ENCODE results near the gene ABCG1. TPM values are rescaled to one million over a fixed set of nuclear protein-coding genes. Genes with fewer than 3 reads are reported as not detected.
A peak's percentile ranks its signal among the peaks of the same experiment; 100 is the strongest.

The ABCG1 gene
- total RNA-seq, 2 donors from 2014 or later = 11.8 to 12.4 TPM

DNA sequence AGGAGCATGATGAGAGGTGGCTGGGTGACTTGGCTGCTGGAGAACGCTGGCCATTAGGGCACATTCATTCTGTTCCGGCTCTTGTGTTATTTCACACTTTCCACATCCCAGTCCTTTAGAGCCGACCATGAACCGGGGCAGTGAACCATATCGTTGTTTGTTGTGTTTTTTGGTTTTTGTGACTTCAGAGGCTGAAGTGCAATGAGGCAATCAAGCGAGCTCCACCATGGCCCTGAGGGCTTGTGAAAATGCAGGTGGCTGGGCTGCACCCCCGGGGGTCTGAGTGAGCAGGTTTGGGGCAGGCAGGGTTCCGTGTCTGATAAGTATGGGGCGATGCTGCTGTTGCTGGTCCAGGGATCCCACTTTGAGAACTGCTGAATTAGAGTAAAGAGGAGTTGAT is 23.7 kb downstream of the ABCG1 start:
- peak; percentile 48 for DNase-seq (ENCODE audit: low spot score)
- intact Hi-C loops (cut with DNase I) = no loop called here

DNA sequence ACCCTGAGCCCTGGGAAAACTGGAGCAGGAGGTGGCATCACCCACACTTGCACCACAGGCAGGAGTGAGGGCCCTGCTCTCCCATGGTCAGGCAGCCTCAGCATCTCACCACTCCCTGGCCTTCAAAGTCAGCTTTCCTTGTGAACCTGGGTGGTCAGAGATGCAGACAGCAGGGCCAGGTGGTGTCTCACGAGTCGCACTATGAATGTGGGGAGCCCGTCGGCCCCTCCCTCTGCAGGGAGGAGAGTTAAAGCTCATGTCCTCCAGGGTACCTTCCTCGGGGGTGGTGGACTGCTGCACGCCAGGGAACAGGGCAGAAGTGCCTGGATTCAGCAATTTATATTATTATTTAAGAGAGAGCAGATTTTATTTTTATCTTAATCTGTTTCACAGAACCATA is 24.1 kb downstream of the ABCG1 start:
- intact Hi-C loops (cut with DNase I) = no loop called here
- DNase-seq (ENCODE audit: low spot score) = no peak

GRCh38 chr21:42245331-42246193 is 26.6 kb downstream of the ABCG1 start:
- intact Hi-C loops (cut with DNase I) = no loop called here
- DNase-seq (ENCODE audit: low spot score) = peak; percentile 64

DNA sequence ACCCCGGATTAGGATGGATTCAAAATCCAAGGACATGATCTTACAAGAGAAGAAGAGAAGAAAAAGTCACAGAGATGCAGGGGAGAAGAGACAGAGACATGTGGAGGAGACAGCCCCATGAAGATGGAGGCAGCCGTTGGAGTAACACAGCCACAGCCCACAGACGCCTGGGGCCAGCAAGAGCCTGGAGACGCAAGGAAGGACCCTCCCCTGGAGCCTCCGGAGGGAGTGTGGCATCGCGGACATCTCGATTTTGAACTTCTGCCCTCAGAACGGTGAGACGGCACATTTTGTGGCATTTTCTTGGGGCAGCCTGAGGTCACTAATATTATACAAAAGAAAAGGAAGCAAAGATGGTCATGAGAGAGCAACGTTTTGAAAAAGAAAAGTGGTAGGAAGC is 28.8 kb downstream of the ABCG1 start:
- DNase-seq (ENCODE audit: low spot score) = peak; percentile 13
- intact Hi-C loops (cut with DNase I) = no loop called here

DNA sequence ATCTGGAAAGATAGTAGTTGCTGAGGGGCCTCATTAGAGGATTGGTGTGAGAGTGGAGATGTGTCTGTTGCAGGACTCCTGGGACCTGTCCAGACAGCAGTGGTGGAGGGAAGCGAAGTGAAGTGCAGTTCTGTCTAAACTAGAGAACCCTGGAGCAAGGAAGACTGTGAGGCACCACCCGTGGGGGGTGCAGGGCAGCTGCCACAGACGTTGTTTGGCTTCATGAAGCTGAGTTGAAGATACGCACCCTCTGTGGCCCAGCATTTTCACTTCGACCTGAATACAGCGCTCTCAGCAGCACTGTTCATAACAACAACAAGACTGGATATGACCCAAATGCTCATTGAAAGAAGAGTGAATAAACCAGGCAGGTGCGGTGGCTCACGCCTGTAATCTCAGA is 29.3 kb downstream of the ABCG1 start:
- peak; percentile 57 for DNase-seq (ENCODE audit: low spot score)
- intact Hi-C loops (cut with DNase I) = no loop called here

DNA sequence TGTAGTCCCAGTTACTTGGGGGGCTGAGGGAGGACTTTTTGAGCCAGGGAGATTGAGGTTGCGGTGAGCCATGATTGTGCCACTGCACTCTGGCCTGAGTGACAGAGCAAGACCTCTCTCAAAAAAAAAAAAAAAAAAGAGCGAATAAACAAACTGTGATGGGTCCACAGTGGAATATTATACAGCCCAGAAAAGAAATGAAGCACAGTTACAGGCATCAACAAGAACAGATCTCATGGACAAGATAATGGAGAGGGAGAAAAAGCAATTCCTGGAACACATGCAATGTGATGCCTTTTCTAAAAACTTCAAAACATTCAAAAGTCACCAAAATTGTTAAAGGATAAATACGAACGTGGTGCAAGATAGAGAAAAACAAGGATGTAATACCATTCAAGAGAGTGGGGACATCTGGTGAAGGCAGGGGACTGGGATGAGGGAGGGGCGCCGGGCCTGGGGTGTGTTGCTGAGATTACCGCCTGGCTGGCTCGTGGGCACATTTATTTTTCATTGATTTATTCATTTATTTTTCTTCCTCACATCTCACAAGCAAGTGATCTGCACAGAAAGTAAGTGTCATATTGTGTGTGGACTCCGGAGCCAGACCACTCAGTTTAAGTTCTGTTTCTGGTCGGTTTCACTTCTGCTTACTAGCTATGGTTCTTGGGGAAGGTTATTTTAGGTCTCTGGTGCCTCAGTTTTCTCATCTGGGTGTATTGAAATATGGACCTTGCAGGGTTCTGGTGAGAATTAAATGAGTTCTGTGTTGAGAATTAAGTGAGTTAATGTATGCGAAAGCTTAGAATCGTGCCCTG is 30.1 kb downstream of the ABCG1 start:
- intact Hi-C loops (cut with DNase I) = no loop called here

GRCh38 chr21:42250422-42251403 is 31.8 kb downstream of the ABCG1 start:
- peak; percentile 66 for DNase-seq (ENCODE audit: low spot score)
- intact Hi-C loops (cut with DNase I) = no loop called here

More for the DNA sequence above, 30.1 kb downstream of the ABCG1 start:
- DNase-seq (ENCODE audit: low spot score) = peak; percentile 57

GRCh38 chr21:42251654-42252324 is 32.8 kb downstream of the ABCG1 start:
- intact Hi-C loops (cut with DNase I) = no loop called here
- DNase-seq (ENCODE audit: low spot score) = no peak

- DNase-seq (ENCODE audit: low spot score) = no peak
- intact Hi-C loops (cut with DNase I) = no loop called here
These were observed 33.4 kb downstream of the ABCG1 start for GRCh38 chr21:42252325-42252654.

DNA sequence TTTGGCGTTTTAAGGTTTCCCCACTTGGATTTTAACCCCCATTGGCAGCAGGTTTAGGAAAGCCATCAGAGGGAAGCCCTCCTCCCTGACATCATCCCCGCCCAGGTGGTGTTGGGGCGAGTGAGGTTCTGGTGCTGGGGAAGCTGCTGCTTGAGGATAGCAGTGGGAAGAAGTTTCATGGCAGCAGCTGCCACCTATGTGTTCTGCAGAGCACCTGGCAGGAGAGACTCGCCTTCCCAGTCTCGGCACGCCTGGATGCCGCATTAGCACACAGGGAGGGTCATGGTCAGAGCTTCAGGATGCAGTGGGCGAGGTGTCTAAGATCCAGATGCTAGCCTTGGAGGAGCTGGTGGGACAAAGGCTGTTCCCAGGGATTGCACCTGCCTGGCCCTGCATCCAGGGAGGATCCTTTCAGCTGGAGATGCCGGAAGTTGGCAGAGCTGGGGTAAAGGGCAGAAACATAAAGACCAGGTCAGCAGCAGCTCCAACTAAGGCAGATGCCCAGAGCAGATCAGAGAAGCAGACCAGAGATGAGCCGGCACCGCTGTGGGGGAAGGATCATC is 33.9 kb downstream of the ABCG1 start:
- no peak for DNase-seq (ENCODE audit: low spot score)
- intact Hi-C loops (cut with DNase I) = no loop called here

DNA sequence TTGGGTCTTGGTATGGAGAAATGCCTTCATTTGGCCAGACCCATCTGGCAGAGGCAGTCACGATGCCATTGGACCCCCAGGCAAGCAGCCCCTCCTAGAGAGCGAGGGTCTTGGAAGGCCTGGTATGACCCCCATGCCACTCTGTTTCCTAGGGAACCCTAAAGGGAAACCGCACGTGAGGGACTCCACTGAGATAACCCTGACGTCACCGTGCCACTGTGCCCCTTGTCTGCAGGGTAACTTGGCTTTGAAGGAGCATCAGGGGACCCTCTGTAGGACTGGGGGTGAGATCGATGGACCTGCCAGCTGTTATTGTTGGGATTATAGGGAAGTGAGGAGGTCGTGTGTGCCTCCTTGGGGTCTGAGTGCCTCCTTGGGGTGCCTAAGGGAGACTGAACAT is 34.5 kb downstream of the ABCG1 start:
- no peak for DNase-seq (ENCODE audit: low spot score)
- intact Hi-C loops (cut with DNase I) = no loop called here

DNA sequence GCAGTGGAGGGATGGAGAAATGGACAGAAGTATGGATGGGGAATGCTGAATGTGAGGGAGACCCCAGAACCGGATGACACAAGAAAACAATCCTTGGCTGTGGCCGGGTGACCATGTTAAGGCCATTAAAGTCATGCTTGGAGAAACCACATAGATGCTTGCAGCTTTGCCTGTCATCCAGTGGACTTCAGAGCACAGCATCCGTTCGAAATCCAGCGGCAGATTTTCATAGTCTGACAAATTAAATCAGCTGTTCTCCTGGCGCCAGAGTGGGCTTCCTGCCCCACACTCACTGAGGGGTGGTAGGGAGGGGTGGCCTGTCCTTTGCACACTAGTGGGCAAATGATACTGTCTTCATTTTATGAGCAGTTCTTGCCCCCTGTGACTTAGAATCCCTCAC is 35.1 kb downstream of the ABCG1 start:
- intact Hi-C loops (cut with DNase I) = loop anchor here in 1 of 2 donors (1.0 kb wide), 1 partner anchor 16 kb away; no protein-coding TSS in a partner anchor
- DNase-seq (ENCODE audit: low spot score) = no peak

GRCh38 chr21:42254651-42255601 is 36.0 kb downstream of the ABCG1 start:
- intact Hi-C loops (cut with DNase I) = loop anchor here in 1 of 2 donors (1.0 to 5.0 kb wide), 2 partner anchors 17 to 108 kb away; no protein-coding TSS in a partner anchor
- no peak for DNase-seq (ENCODE audit: low spot score)

- DNase-seq (ENCODE audit: low spot score) = no peak
- intact Hi-C loops (cut with DNase I) = loop anchor here in 1 of 2 donors (5.0 kb wide), 1 partner anchor 109 kb away; no protein-coding TSS in a partner anchor
These were observed 36.9 kb downstream of the ABCG1 start for GRCh38 chr21:42255825-42256224.

DNA sequence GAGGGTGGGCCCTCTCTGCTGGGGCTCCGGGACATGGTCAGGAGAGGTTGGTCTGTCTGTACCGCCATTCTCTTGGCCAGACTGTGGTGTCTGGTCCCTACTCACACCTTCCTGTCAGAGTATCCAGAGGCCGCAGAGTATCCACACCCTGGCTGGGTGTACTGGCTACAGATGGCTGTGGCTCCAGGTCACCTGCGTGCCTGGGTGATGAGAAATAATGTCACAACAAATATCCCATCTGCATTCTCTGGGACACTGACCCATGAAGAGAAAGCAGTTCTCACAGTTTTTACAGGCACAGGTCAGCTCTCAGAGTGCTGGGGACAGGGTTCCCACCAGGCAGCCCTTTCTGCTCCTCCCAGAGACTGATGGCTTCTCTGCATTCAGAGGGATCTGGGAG is 37.4 kb downstream of the ABCG1 start:
- no peak for DNase-seq (ENCODE audit: low spot score)
- intact Hi-C loops (cut with DNase I) = loop anchor here in 1 of 2 donors (5.0 kb wide), 1 partner anchor 109 kb away; no protein-coding TSS in a partner anchor

DNA sequence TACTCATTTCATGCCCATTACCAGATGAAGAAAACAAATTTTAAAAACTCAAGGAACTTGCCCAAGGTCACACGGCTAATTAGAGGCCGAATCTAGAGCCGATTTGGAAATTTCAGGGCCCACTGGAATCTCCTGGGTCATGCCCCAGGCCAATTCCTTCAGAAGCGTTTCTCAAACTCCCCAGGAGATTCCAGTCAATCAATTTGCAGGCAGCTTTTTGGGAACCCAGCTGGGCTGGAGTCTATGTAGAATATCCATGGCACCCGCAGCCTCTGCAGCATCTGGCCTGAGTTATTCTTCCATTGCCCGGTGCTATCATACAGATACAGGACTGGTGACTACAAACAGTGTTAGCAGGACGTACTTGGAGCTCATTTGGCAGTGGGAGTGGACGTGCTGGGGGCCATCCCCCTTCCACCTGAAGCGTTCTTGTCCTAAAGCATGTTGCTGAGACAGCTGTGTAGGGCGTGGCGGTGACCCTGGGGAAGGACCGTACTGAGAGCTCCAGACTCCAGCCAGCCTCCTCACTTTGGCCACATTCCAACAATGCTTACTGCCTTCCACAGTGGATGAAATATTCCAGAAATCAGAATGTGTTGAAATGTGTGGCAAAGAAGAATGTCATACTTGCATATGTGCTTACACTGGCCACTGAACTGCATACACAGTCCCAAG is 38.3 kb downstream of the ABCG1 start:
- DNase-seq (ENCODE audit: low spot score) = no peak
- intact Hi-C loops (cut with DNase I) = loop anchor here in 1 of 2 donors (5.0 kb wide), 1 partner anchor 110 kb away; no protein-coding TSS in a partner anchor
